Sigmoid colon (tissue), 4 donors: ENCODE measurements around the gene TMEM35B.

Experiments
- CTCF ChIP-seq, 4 experiments: fragments of 450-650 bp in 3 of 4; fragments of 200-600 bp in 1 of 4; IDR thresholded peaks; one replicate each; pipeline ENCODE4 v1.5.1; 2016 to 2019; ENCODE audit warnings: antibody characterized with exemption in 4 of 4, mild to moderate bottlenecking in 3 of 4, moderate library complexity in 2 of 4
- EP300 ChIP-seq, 4 donors: sonication (generic); formaldehyde crosslinking; IDR thresholded peaks; one replicate each; pipeline ENCODE4 v1.6.1; 2017; ENCODE audit warnings: antibody characterized with exemption in 4 of 4
- POLR2A ChIP-seq, 2 donors: fragments of 450-650 bp; IDR thresholded peaks; one replicate each; pipeline ENCODE4 v1.6.1; 2016; ENCODE audit warnings: antibody characterized with exemption in 2 of 2, mild to moderate bottlenecking in 2 of 2, moderate library complexity in 2 of 2
- POLR2AphosphoS5 ChIP-seq, 4 donors: sonication (generic); formaldehyde crosslinking; IDR thresholded peaks; one replicate each; pipeline ENCODE4 v1.6.1; 2017; ENCODE audit warnings: antibody characterized with exemption in 4 of 4

- TF ChIP-seq CTCF (IDR thresholded peaks at IDR 0.05), result no peak
- TF ChIP-seq POLR2AphosphoS5 (IDR thresholded peaks at IDR 0.05), result no peak
- no peak for TF ChIP-seq POLR2A (IDR thresholded peaks at IDR 0.05)
- TF ChIP-seq EP300 (IDR thresholded peaks at IDR 0.05), result no peak
These were observed 1.9 kb upstream of the TMEM35B start for GRCh38 chr1:34987018-34987417.
